Gastrocnemius medialis (tissue), 4 donors: ENCODE results near the gene OR10H1.

Experiments used
- POLR2A ChIP-seq, 2 donors: fragments of 450-650 bp; IDR thresholded peaks; one replicate each; pipeline ENCODE4 v1.6.1; 2017; ENCODE audit warnings: antibody characterized with exemption in 2 of 2, mild to moderate bottlenecking in 2 of 2, moderate library complexity in 2 of 2
- TF ChIP-seq, protein P1 (sequence below), 5 experiments: fragments of 450-650 bp in 3 of 5; fragments of 200-600 bp in 2 of 5; sonication (generic) in 2 of 5; IDR thresholded peaks in 4 of 5; conservative IDR thresholded peaks in 1 of 5; 1 replicate in 4 of 5; 2 replicates in 1 of 5; pipeline ENCODE4 v1.5.1; 2016 to 2019; ENCODE audit warnings: antibody characterized with exemption in 5 of 5, mild to moderate bottlenecking in 3 of 5, moderate library complexity in 3 of 5

DNA sequence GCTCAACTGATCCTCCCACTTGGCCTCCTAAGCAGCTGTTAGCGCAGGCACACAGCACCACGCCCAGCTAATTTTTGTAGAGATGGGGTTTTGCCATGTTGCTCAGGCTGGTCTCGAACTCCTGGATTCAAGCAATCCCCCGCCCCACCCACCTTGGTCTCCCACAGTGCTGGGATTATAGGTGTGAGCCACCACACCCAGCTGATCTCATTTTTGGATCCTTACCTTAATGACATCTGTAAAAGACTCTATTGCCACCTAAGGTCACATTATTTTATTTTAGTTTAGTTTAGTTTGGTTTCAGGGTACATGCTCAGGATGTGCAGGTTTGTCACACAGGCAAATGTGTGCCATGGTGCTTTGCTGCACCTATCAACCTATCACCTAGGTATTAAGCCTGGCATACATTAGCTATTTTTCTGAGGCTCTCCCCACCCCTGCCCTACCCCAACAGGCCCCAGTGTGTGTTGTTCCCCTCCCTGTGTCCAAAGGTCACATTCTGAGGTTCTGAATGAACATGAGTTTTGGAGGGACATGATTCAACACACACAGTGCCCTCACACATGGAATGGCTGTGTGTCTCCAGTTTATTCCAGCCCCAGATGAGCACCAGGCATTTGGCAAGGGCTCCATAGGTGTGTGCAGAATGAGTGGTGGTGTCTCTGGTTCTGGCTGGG lies 26.7 kb downstream of the OR10H1 start:
- TF ChIP-seq, protein P1, sequence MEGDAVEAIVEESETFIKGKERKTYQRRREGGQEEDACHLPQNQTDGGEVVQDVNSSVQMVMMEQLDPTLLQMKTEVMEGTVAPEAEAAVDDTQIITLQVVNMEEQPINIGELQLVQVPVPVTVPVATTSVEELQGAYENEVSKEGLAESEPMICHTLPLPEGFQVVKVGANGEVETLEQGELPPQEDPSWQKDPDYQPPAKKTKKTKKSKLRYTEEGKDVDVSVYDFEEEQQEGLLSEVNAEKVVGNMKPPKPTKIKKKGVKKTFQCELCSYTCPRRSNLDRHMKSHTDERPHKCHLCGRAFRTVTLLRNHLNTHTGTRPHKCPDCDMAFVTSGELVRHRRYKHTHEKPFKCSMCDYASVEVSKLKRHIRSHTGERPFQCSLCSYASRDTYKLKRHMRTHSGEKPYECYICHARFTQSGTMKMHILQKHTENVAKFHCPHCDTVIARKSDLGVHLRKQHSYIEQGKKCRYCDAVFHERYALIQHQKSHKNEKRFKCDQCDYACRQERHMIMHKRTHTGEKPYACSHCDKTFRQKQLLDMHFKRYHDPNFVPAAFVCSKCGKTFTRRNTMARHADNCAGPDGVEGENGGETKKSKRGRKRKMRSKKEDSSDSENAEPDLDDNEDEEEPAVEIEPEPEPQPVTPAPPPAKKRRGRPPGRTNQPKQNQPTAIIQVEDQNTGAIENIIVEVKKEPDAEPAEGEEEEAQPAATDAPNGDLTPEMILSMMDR (IDR thresholded peaks at IDR 0.05 in 4 of 5, conservative IDR thresholded peaks at IDR 0.05 in 1 of 5): no peak
- no peak for TF ChIP-seq POLR2A (IDR thresholded peaks at IDR 0.05)
